GM04503 (cell line): Measurements from ENCODE around the gene SNAP23.

Experiments
- DNase-seq: peaks from one replicate; pipeline ENCODE4 v3.0.0-alpha.2; 2012; ENCODE audit warnings: low read depth

The SNAP23 gene

GRCh38 chr15:42575188-42576039, 80.0 kb downstream of the SNAP23 start, which contains the start of gene STARD9:
TSS of gene STARD9 (plus strand) at chr15:42575606. CDS start at chr15:42575716, 110 bp downstream.
- DNase-seq, result peak; percentile 87

DNA sequence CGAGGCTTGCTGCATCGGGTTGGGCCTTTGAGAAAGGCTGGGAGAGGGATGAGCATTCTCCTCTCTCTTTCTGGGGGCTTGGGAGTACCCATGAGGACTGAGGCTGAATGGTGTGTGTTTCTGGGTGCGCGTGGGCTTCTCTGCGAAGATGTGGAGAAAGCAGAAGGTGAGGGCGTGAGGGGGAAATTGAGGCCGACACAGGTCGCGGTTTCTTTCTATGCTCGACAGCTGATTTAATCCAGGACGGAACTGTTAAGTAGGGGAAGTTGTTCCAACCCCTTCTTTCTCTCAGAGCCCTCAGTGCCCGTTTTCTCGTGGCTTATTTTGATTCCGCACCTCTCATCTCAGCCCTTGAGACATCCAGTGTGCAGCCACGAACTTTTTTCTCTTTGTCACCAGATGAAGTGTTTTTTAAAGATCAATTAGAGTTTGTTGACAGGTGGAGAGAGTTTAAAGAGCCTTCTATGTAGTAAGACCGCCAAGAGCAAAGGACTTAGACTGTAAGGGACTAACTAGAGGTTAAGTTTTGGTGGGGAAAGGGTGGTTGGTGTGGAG, 80.7 kb downstream of the SNAP23 start:
- no peak for DNase-seq

DNA sequence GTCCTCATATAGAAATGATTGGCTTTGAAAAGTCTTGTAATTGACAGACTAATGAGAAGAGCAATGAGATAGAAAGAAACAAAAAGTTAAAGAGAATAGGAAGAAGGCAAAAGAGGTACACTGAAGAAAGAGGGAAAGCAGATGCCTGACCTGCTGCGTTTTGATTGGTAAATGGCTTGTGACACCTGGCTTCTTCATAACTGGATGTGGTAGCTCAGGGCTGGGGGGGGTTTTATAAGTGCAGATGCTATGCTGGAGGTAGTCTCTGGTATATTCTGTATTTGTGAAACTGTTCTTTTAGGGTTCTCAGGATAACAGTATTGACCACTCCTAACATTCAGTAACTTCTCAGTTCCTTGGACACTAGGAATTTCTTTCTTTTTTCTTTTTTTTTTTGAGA, 81.3 kb downstream of the SNAP23 start:
- no peak for DNase-seq

DNA sequence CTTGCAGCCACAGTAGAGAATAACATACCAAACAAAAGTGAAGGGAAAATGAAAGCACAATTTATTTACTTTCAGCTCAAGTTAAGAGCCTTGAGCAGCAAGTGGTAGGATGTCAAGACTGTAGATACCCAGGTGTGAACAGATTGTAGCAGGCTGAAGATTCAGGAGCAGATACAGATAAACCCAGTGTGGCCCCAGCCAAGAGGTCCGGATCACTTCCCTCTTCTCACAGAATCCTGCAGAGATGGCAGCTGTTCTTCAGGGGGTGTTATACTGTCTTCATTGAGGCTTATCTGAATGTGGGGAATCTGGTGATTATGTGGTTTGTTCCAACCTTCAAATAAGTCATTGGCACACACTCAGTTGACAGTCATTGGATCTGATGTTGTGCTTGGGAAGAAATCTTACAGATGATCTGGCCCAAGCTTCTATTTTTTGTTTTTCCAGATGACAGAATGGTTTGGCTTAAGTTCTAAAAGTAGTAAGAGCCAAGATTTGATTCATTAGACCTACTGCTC, 82.1 kb downstream of the SNAP23 start:
- DNase-seq, result peak; percentile 70

GRCh38 chr15:42578984-42579537, 83.6 kb downstream of the SNAP23 start:
- no peak for DNase-seq

GRCh38 chr15:42581272-42581730, 85.9 kb downstream of the SNAP23 start:
- DNase-seq, result no peak
